ENCODE results near the gene NWD2.

NWD2 gene

GRCh38 chr4:37424753-37425152, 180.2 kb downstream of the NWD2 start:
- no peak for DNase-seq
- no peak overlapping the region for H3K4me3 ChIP-seq (ENCODE audit: control insufficient read depth in 1 of 7, extremely low read depth in 1 of 7, insufficient read depth in 4 of 7, low read depth in 2 of 7, low read length in 6 of 7)
- H3K9me3 ChIP-seq (ENCODE audit: control extremely low read depth in 1 of 5, control insufficient read depth in 4 of 5, insufficient read depth in 2 of 5, low read depth in 1 of 5, low read length in 4 of 5), result peaks cover 0 to 2% (median 0%) of the 10 kb centered on the region in 5 experiments
- no peaks in the 10 kb centered on the region for H3K4me1 ChIP-seq (ENCODE audit: control extremely low read depth in 1 of 4, control insufficient read depth in 4 of 4, insufficient read depth in 4 of 4, low read length in 3 of 4)
- ChIA-PET POLR2A (no interaction called here), CTCF (interaction anchor here (1.2 to 1.5 kb wide), 3 partner anchors 10 to 140 kb away, joined by 3 to 4 read pairs (median 4); no protein-coding TSS in a partner anchor)
- H3K27ac ChIP-seq (ENCODE audit: insufficient read depth in 1 of 2, low read depth in 1 of 2, low read length in 2 of 2, poor library complexity in 1 of 2, severe bottlenecking in 2 of 2), result no peak overlapping the region
- H3K36me3 ChIP-seq (ENCODE audit: control insufficient read depth in 4 of 4, insufficient read depth in 4 of 4, low read length in 3 of 4), result no peaks in the 10 kb centered on the region
- peaks cover 0 to 2% (median 0%) of the 10 kb centered on the region in 5 experiments for H3K27me3 ChIP-seq (replicated peaks in 2 of 5; ENCODE audit: control insufficient read depth in 4 of 5, insufficient read depth in 5 of 5, low read length in 4 of 5)

- H3K27ac ChIP-seq (ENCODE audit: insufficient read depth in 1 of 2, low read depth in 1 of 2, low read length in 2 of 2, poor library complexity in 1 of 2, severe bottlenecking in 2 of 2), result no peak overlapping the region
- ChIA-PET CTCF (interaction anchor here (1.5 kb wide), 1 partner anchor 138 kb away, joined by 4 read pairs; no protein-coding TSS in a partner anchor), POLR2A (no interaction called here)
- H3K36me3 ChIP-seq (ENCODE audit: control insufficient read depth in 4 of 4, insufficient read depth in 4 of 4, low read length in 3 of 4), result no peaks in the 10 kb centered on the region
- DNase-seq, result no peak
- peaks cover 0 to 2% (median 0%) of the 10 kb centered on the region in 5 experiments for H3K9me3 ChIP-seq (ENCODE audit: control extremely low read depth in 1 of 5, control insufficient read depth in 4 of 5, insufficient read depth in 2 of 5, low read depth in 1 of 5, low read length in 4 of 5)
- H3K4me3 ChIP-seq (ENCODE audit: control insufficient read depth in 1 of 7, extremely low read depth in 1 of 7, insufficient read depth in 4 of 7, low read depth in 2 of 7, low read length in 6 of 7), result no peak overlapping the region
- no peaks in the 10 kb centered on the region for H3K4me1 ChIP-seq (ENCODE audit: control extremely low read depth in 1 of 4, control insufficient read depth in 4 of 4, insufficient read depth in 4 of 4, low read length in 3 of 4)
- WGBS (ENCODE audit: insufficient coverage), result 100% methylated on average over 1 of the region's 2 CpGs
- peaks cover 0 to 2% (median 0%) of the 10 kb centered on the region in 5 experiments for H3K27me3 ChIP-seq (replicated peaks in 2 of 5; ENCODE audit: control insufficient read depth in 4 of 5, insufficient read depth in 5 of 5, low read length in 4 of 5)
These were observed 181.3 kb downstream of the NWD2 start for GRCh38 chr4:37425857-37426256.

GRCh38 chr4:37427193-37427592, 182.7 kb downstream of the NWD2 start:
- ChIA-PET CTCF (no interaction called here), POLR2A (no interaction called here)
- H3K9me3 ChIP-seq (ENCODE audit: control extremely low read depth in 1 of 5, control insufficient read depth in 4 of 5, insufficient read depth in 2 of 5, low read depth in 1 of 5, low read length in 4 of 5), result peaks cover 0 to 2% (median 0%) of the 10 kb centered on the region in 5 experiments
- no peaks in the 10 kb centered on the region for H3K4me1 ChIP-seq (ENCODE audit: control extremely low read depth in 1 of 4, control insufficient read depth in 4 of 4, insufficient read depth in 4 of 4, low read length in 3 of 4)
- 83% methylated on average over 1 of the region's 2 CpGs for WGBS (ENCODE audit: insufficient coverage)
- no peaks in the 10 kb centered on the region for H3K36me3 ChIP-seq (ENCODE audit: control insufficient read depth in 4 of 4, insufficient read depth in 4 of 4, low read length in 3 of 4)
- DNase-seq, result no peak
- H3K27ac ChIP-seq (ENCODE audit: insufficient read depth in 1 of 2, low read depth in 1 of 2, low read length in 2 of 2, poor library complexity in 1 of 2, severe bottlenecking in 2 of 2), result no peak overlapping the region
- H3K4me3 ChIP-seq (ENCODE audit: control insufficient read depth in 1 of 7, extremely low read depth in 1 of 7, insufficient read depth in 4 of 7, low read depth in 2 of 7, low read length in 6 of 7), result no peak overlapping the region
- H3K27me3 ChIP-seq (replicated peaks in 2 of 5; ENCODE audit: control insufficient read depth in 4 of 5, insufficient read depth in 5 of 5, low read length in 4 of 5), result peaks cover 0 to 2% (median 0%) of the 10 kb centered on the region in 5 experiments

- Histone ChIP-seq H3K27ac (ENCODE audit: insufficient read depth in 1 of 2, low read depth in 1 of 2, low read length in 2 of 2, poor library complexity in 1 of 2, severe bottlenecking in 2 of 2) (no peak overlapping the region), H3K36me3 (ENCODE audit: control insufficient read depth in 4 of 4, insufficient read depth in 4 of 4, low read length in 3 of 4) (no peaks in the 10 kb centered on the region), H3K4me1 (ENCODE audit: control extremely low read depth in 1 of 4, control insufficient read depth in 4 of 4, insufficient read depth in 4 of 4, low read length in 3 of 4) (no peaks in the 10 kb centered on the region), H3K4me3 (ENCODE audit: control insufficient read depth in 1 of 7, extremely low read depth in 1 of 7, insufficient read depth in 4 of 7, low read depth in 2 of 7, low read length in 6 of 7) (no peak overlapping the region), H3K9me3 (ENCODE audit: control extremely low read depth in 1 of 5, control insufficient read depth in 4 of 5, insufficient read depth in 2 of 5, low read depth in 1 of 5, low read length in 4 of 5) (peaks cover 0 to 2% (median 0%) of the 10 kb centered on the region in 5 experiments), H3K27me3 (replicated peaks in 2 of 5; ENCODE audit: control insufficient read depth in 4 of 5, insufficient read depth in 5 of 5, low read length in 4 of 5) (peaks cover 0 to 2% (median 0%) of the 10 kb centered on the region in 5 experiments)
- CTCF ChIA-PET, result no interaction called here
- POLR2A ChIA-PET, result no interaction called here
- DNase-seq, result no peak
These were observed 185.4 kb downstream of the NWD2 start for GRCh38 chr4:37429906-37430305.

GRCh38 chr4:37430718-37431416, 186.3 kb downstream of the NWD2 start:
- ChIA-PET POLR2A (no interaction called here), CTCF (no interaction called here)
- H3K4me3 ChIP-seq (ENCODE audit: control insufficient read depth in 1 of 7, extremely low read depth in 1 of 7, insufficient read depth in 4 of 7, low read depth in 2 of 7, low read length in 6 of 7), result no peak overlapping the region
- H3K4me1 ChIP-seq (ENCODE audit: control extremely low read depth in 1 of 4, control insufficient read depth in 4 of 4, insufficient read depth in 4 of 4, low read length in 3 of 4), result no peaks in the 10 kb centered on the region
- peaks cover 0 to 2% (median 0%) of the 10 kb centered on the region in 5 experiments for H3K27me3 ChIP-seq (replicated peaks in 2 of 5; ENCODE audit: control insufficient read depth in 4 of 5, insufficient read depth in 5 of 5, low read length in 4 of 5)
- no peak overlapping the region for H3K27ac ChIP-seq (ENCODE audit: insufficient read depth in 1 of 2, low read depth in 1 of 2, low read length in 2 of 2, poor library complexity in 1 of 2, severe bottlenecking in 2 of 2)
- DNase-seq, result no peak
- peaks cover 0 to 2% (median 0%) of the 10 kb centered on the region in 5 experiments for H3K9me3 ChIP-seq (ENCODE audit: control extremely low read depth in 1 of 5, control insufficient read depth in 4 of 5, insufficient read depth in 2 of 5, low read depth in 1 of 5, low read length in 4 of 5)
- WGBS (ENCODE audit: insufficient coverage), result 91% methylated on average over 1 of the region's 3 CpGs
- H3K36me3 ChIP-seq (ENCODE audit: control insufficient read depth in 4 of 4, insufficient read depth in 4 of 4, low read length in 3 of 4), result no peaks in the 10 kb centered on the region

GRCh38 chr4:37431417-37431743, 186.8 kb downstream of the NWD2 start:
- H3K27ac ChIP-seq (ENCODE audit: insufficient read depth in 1 of 2, low read depth in 1 of 2, low read length in 2 of 2, poor library complexity in 1 of 2, severe bottlenecking in 2 of 2), result no peak overlapping the region
- ChIA-PET POLR2A (no interaction called here), CTCF (no interaction called here)
- H3K4me3 ChIP-seq (ENCODE audit: control insufficient read depth in 1 of 7, extremely low read depth in 1 of 7, insufficient read depth in 4 of 7, low read depth in 2 of 7, low read length in 6 of 7), result no peak overlapping the region
- H3K36me3 ChIP-seq (ENCODE audit: control insufficient read depth in 4 of 4, insufficient read depth in 4 of 4, low read length in 3 of 4), result no peaks in the 10 kb centered on the region
- H3K4me1 ChIP-seq (ENCODE audit: control extremely low read depth in 1 of 4, control insufficient read depth in 4 of 4, insufficient read depth in 4 of 4, low read length in 3 of 4), result no peaks in the 10 kb centered on the region
- H3K9me3 ChIP-seq (ENCODE audit: control extremely low read depth in 1 of 5, control insufficient read depth in 4 of 5, insufficient read depth in 2 of 5, low read depth in 1 of 5, low read length in 4 of 5), result peaks cover 0 to 2% (median 0%) of the 10 kb centered on the region in 5 experiments
- peaks cover 0 to 2% (median 0%) of the 10 kb centered on the region in 5 experiments for H3K27me3 ChIP-seq (replicated peaks in 2 of 5; ENCODE audit: control insufficient read depth in 4 of 5, insufficient read depth in 5 of 5, low read length in 4 of 5)
- no peak for DNase-seq
- no CpG with 5 or more reads among the region's 1 CpG for WGBS (ENCODE audit: insufficient coverage)

DNA sequence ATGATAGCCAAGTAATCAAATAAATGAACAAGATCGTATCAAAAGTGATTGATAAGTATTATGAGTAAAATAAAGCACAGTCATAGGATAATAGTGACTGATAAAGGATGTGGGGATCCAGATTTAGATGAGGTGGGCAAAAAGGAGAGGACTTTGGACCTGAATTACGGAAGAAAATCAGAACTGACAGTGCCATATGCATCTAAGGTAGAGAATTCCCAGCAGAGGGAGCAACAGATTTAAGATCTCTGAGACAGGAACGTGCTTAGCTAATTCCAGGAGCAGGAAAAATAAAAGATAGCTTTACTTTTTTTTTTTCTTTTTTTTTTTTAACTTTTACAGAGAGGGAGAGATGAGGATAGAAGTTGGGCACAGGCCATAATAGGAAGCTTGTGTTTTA, 189.9 kb downstream of the NWD2 start:
- WGBS (ENCODE audit: insufficient coverage), result 100% methylated on average over 2 of the region's 3 CpGs
- no peak overlapping the region for H3K4me3 ChIP-seq (ENCODE audit: control insufficient read depth in 1 of 7, extremely low read depth in 1 of 7, insufficient read depth in 4 of 7, low read depth in 2 of 7, low read length in 6 of 7)
- no peak for DNase-seq
- H3K27me3 ChIP-seq (replicated peaks in 2 of 5; ENCODE audit: control insufficient read depth in 4 of 5, insufficient read depth in 5 of 5, low read length in 4 of 5), result no peaks in the 10 kb centered on the region
- no peak overlapping the region for H3K27ac ChIP-seq (ENCODE audit: insufficient read depth in 1 of 2, low read depth in 1 of 2, low read length in 2 of 2, poor library complexity in 1 of 2, severe bottlenecking in 2 of 2)
- ChIA-PET POLR2A (no interaction called here), CTCF (interaction anchor here (1.3 kb wide), 1 partner anchor 10 kb away, joined by 4 read pairs; no protein-coding TSS in a partner anchor)
- no peaks in the 10 kb centered on the region for H3K4me1 ChIP-seq (ENCODE audit: control extremely low read depth in 1 of 4, control insufficient read depth in 4 of 4, insufficient read depth in 4 of 4, low read length in 3 of 4)
- no peaks in the 10 kb centered on the region for H3K36me3 ChIP-seq (ENCODE audit: control insufficient read depth in 4 of 4, insufficient read depth in 4 of 4, low read length in 3 of 4)
- no peaks in the 10 kb centered on the region for H3K9me3 ChIP-seq (ENCODE audit: control extremely low read depth in 1 of 5, control insufficient read depth in 4 of 5, insufficient read depth in 2 of 5, low read depth in 1 of 5, low read length in 4 of 5)

Data from common myeloid progenitor, CD34-positive (primary cell).